ENCODE measurements around the gene DNAJB13. TPM values are rescaled to one million over a fixed set of nuclear protein-coding genes. Genes with fewer than 3 reads are reported as not detected.

Gene DNAJB13
- total and polyA plus RNA-seq, 2 of the 13 experiments (the other 11 are each of a cell fraction or from before 2014, with no cell fraction given): 2.3 TPM; not detected in 1

- 0 out of 2 replicates have a peak, but pooled peaks have one; percentile 56 for TF ChIP-seq ZNF792 (CRISPR knock-in tag; IDR thresholded peaks at IDR 0.05)
- TF ChIP-seq ZNF629 (CRISPR knock-in tag; conservative IDR thresholded peaks at IDR 0.05): 0 out of 2 replicates have a peak, but pooled peaks have one; percentile 22
- TF ChIP-seq, protein P1, sequence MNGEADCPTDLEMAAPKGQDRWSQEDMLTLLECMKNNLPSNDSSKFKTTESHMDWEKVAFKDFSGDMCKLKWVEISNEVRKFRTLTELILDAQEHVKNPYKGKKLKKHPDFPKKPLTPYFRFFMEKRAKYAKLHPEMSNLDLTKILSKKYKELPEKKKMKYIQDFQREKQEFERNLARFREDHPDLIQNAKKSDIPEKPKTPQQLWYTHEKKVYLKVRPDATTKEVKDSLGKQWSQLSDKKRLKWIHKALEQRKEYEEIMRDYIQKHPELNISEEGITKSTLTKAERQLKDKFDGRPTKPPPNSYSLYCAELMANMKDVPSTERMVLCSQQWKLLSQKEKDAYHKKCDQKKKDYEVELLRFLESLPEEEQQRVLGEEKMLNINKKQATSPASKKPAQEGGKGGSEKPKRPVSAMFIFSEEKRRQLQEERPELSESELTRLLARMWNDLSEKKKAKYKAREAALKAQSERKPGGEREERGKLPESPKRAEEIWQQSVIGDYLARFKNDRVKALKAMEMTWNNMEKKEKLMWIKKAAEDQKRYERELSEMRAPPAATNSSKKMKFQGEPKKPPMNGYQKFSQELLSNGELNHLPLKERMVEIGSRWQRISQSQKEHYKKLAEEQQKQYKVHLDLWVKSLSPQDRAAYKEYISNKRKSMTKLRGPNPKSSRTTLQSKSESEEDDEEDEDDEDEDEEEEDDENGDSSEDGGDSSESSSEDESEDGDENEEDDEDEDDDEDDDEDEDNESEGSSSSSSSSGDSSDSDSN (CRISPR knock-in tag; IDR thresholded peaks at IDR 0.05): peak; percentile 96
- peak; percentile 89 for TF ChIP-seq CEBPB (IDR thresholded peaks at IDR 0.05; ENCODE audit: borderline replicate concordance, low read depth, low read length)
- no peak for TF ChIP-seq ZNF333 (CRISPR knock-in tag; IDR thresholded peaks at IDR 0.05; ENCODE audit: borderline replicate concordance)
- TF ChIP-seq ZBTB8A (CRISPR knock-in tag; IDR thresholded peaks at IDR 0.05; ENCODE audit: borderline replicate concordance, low read depth): no peak
- TF ChIP-seq, protein P2, sequence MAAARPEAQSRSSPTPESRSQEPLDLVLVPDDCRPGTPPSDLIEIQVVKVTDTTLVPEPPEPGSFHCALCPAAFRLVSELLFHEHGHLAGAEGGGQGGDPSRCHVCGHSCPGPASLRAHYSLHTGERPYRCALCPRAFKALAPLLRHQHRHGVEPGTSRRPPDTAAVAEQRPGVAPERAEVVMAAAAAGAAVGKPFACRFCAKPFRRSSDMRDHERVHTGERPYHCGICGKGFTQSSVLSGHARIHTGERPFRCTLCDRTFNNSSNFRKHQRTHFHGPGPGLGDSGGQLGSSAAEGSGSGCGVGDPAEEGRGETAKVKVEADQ (CRISPR knock-in tag; IDR thresholded peaks at IDR 0.05; ENCODE audit: borderline replicate concordance): no peak
- peak; percentile 84 for TF ChIP-seq FOXO1 (CRISPR knock-in tag; IDR thresholded peaks at IDR 0.05)
- peak; percentile 44; the same call in 1 of the 2 replicates for TF ChIP-seq KDM2A (CRISPR knock-in tag; IDR thresholded peaks at IDR 0.05; ENCODE audit: borderline replicate concordance, low read depth)
- 0 out of 2 replicates have a peak, but pooled peaks have one; percentile 50 for TF ChIP-seq KLF13 (CRISPR knock-in tag; IDR thresholded peaks at IDR 0.05)
- TF ChIP-seq MTERF4 (CRISPR knock-in tag; IDR thresholded peaks at IDR 0.05): 0 out of 2 replicates have a peak, but pooled peaks have one; percentile 19
- TF ChIP-seq NFIC (IDR thresholded peaks at IDR 0.05; ENCODE audit: low read length): peak; percentile 69; the same call in 1 of the 2 replicates
- peak; percentile 26; the same call in 1 of the 2 replicates for TF ChIP-seq NFAT5 (CRISPR knock-in tag; IDR thresholded peaks at IDR 0.05)
- TF ChIP-seq CENPBD1 (CRISPR knock-in tag; IDR thresholded peaks at IDR 0.05; ENCODE audit: borderline replicate concordance, low read depth): 0 out of 2 replicates have a peak, but pooled peaks have one; percentile 6
- TF ChIP-seq ZNF564 (CRISPR knock-in tag; IDR thresholded peaks at IDR 0.05): no peak
- TF ChIP-seq FOXA3 (CRISPR knock-in tag; IDR thresholded peaks at IDR 0.05): peak; percentile 96
- 0 out of 2 replicates have a peak, but pooled peaks have one; percentile 24 for TF ChIP-seq NAIF1 (CRISPR knock-in tag; IDR thresholded peaks at IDR 0.05; ENCODE audit: borderline replicate concordance)
- 0 out of 2 replicates have a peak, but pooled peaks have one; percentile 8 for TF ChIP-seq ZNF644 (CRISPR knock-in tag; IDR thresholded peaks at IDR 0.05; ENCODE audit: low read depth)
- TF ChIP-seq LCORL (IDR thresholded peaks at IDR 0.05): no peak
- peak; percentile 94 for TF ChIP-seq LCORL (CRISPR knock-in tag; IDR thresholded peaks at IDR 0.05)
These were observed 67.6 kb downstream of the DNAJB13 start (continued) for GRCh38 chr11:74018331-74019005.

Data from HepG2 (cell line).